ENCODE measurements around the gene SEMA5A. TPM values are rescaled to one million over a fixed set of nuclear protein-coding genes. Genes with fewer than 3 reads are reported as not detected.

Gene SEMA5A
- polyA plus RNA-seq, 4 donors, result 13.2 to 39.5 (median 36.3) TPM

DNA sequence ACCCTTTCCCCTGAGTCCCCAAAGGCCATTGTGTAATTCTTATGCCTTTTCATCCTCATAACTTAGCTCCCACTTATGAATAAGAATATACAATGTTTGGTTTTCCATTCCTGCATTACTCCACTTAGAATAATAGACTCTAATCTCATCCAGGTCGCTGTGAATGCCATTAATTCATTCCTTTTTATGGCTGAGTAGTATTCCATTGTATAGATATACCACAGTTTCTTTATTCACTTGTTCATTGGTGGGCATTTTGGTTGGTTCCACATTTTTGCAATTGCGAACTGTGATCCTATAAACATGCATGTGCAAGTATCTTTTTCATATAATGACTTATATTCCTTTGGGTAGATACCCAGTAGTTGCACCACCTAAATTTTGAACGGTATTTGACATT, 101.5 kb downstream of the SEMA5A start:
- DNase-seq (ENCODE audit: low read depth in 4 of 4, low spot score in 3 of 4), result no peak

DNA sequence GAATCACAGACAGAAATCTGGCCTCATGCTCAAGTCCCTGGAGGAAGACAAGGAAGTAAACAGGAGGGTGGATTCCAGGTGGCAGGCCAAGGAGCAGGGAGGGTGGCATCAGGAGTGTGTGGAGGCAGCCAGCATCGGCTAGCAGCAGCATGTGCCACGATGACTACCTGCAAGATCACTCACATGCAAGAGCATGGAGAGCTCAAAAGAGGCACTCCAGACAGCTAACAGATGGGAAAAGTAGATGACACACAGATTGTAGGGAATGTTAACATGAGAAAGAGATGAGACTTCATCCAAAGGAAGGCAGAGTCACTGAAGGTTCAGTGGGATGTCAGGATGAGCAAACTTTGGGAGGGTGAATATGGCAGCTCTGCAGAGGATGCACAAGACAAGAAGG, 104.3 kb downstream of the SEMA5A start:
- DNase-seq (ENCODE audit: low read depth in 4 of 4, low spot score in 3 of 4), result no peak

DNA sequence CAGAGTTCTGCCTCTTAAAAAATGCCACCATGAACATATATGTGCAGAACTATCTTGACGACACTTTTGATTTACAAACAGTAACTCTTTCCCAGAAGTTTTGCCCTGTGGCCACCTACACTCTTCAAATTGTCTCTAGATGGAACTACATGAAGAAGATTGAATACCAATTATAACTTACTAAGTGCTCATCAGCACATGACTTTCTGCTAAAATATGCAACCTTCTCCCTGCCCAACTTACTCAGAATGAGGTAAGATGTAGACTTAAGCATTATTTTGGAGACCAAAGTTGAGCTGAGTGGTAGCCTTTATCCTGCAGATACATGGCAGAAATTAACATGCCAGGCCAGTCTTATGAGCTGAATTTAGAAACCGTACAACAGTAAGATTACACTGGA, 105.4 kb downstream of the SEMA5A start:
- no peak for DNase-seq (ENCODE audit: low read depth in 4 of 4, low spot score in 3 of 4)

DNA sequence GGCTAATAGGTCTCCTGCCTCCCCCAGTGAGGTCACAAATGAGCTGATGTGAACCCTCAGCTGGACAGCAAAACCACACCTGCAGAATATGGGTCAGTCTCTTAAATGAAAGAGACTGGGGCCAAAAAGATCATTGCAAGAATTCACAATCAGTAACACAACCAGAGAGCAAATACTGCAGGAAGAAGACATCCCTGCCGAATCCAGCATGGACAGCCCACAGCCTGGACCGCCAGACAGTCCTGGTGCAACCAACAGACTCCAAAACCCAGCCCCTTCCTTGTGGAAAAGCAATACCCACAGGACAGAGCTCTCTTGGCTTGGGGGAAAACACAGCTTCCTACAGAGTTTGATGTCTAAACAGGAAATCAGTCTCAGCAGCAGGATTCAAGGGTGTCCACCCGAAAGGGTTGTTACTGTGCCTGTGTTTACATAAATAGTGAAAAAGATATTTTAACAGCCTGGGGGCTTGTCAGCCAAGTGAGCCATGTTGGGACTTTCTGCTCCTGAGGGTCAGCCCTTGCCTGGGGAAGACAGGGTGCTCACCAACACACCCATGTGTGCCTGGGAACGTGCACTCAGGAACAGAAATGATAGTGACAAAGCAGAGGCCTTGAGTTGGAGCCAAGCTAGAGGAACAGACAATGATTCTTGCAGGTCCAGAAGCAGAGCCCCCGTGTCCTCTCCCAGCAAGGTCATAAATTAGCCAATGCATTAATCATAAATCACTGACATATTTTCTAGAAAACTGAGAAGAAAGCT, 106.2 kb downstream of the SEMA5A start:
- no peak for DNase-seq (ENCODE audit: low read depth in 4 of 4, low spot score in 3 of 4)

DNA sequence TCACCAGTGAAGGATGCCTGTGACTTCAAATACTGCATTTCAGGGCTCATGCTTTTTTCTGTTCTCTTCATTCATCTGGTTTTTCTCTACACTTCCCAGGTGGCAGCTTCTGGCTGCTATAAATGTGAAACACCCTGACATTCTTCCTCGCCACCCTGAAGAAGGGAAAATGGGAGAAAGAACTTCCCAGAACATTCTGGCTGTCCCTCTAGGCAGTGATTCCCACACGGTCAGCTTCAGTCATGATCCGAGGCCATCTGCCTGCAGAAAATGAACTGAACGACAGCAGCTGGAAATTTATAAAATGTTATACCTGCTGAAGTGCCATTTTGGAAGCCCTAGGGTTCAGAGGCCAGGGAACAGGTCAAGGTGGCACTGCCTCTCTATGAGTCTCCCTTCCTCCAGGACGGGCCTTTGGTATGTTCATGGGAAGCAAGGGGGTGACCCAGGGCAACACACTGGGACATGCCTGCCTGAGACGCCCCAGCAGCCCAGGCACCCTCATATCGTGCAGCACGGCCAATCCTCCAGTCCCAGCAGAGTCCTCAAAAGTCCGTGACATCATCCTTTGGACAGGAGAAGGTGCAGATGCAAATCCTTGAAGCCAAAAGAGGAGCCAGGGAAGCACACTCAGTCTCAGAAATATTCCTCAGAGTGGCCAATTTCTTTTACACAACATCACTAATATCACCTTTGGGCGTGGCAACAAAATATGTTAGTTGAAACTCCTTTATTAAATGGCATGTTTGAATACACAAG, 107.1 kb downstream of the SEMA5A start:
- DNase-seq (ENCODE audit: low read depth in 4 of 4, low spot score in 3 of 4), result no peak

DNA sequence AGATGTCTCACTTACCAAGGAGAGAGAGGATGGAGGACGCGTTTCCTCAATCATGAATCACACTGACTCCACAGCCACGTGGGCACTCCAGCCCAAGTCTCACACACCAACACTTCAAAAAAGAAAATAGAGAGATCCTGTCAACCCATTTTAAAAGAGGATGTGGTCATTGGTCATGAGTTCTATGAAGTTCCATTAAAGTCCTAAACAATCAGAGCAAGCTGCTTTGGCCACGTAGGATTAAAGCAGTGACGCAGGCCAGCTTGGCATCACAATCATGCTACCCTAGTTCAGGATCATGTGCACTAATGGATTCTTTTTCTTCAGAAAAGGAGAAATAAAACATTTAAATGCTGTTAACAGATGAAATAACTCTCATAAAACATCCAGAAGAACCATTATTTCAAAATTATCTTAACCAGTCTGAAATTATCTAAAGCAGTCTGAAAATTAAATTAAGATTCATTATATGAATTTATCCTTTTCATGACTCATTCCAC, 108.1 kb downstream of the SEMA5A start:
- no peak for DNase-seq (ENCODE audit: low read depth in 4 of 4, low spot score in 3 of 4)

DNA sequence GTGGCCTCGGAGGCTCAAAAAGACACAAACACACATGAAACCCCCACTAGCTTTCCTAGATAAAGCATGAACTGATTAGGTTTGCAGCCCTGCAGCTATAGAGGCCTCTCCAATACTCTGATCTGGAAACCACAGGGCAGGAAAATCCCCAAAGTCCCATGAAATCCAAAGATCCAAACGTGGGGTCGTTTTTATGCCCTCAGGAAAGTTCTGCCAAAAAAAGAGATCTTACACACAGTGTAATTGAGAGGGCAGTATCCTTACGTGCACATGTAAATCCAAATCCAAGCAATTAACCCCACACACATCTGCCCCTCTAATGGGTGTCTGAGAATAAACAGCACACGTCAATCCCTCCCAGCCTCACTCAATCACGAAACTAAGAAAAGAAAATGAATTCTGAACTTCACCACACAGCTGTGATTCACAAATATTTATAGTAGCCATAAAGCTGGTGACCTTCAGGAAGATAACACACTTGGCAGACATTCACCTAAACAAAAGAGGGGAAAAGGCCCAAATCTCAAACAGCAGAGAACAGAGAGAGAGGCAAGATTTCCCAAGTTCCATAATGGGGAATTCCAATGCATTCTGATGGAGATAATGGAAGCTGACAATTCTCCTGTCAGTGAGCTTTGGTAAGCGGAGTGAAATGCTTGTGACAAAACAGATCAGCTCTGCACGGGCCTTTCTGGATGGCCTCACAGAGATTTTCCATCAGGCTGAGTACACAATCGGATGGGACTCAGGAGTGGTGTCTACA, 114.2 kb downstream of the SEMA5A start:
- no peak for DNase-seq (ENCODE audit: low read depth in 4 of 4, low spot score in 3 of 4)

DNA sequence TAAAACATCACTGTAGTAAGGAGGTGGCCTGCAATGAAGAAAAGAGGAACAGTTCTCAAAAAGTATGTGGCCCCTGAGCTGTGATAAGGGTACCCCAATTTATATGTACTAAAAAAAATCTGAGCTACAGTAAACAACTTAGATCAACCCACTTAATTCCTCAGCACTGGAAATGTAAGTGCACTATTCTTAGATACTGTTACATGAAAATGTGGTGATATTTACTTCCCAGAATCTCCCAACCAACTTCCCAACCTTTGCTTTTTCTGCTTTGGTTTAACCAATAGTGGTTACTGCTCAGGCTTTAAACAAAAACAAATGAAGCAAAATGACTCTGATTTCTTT, 114.8 kb downstream of the SEMA5A start:
- DNase-seq (ENCODE audit: low read depth in 4 of 4, low spot score in 3 of 4), result no peak

DNA sequence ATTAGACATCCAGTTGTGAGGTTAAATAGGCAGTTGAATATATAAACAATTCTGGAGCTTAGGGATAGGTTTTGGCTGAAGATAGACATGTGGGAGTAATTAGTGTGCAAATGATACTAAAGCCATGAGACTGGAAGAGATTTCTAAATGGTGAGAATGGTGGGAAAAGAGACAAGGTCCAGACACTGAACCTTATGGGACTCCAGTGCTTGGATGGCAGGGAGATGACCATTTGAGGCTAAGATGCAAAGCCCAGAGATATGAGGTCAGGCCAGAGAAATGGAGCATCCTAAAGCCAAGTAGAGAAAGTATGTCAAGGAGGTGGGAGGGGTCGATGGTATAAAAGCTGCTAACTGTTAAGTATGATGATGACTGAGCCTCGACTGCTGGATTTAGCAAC, 115.6 kb downstream of the SEMA5A start:
- no peak for DNase-seq (ENCODE audit: low read depth in 4 of 4, low spot score in 3 of 4)

DNA sequence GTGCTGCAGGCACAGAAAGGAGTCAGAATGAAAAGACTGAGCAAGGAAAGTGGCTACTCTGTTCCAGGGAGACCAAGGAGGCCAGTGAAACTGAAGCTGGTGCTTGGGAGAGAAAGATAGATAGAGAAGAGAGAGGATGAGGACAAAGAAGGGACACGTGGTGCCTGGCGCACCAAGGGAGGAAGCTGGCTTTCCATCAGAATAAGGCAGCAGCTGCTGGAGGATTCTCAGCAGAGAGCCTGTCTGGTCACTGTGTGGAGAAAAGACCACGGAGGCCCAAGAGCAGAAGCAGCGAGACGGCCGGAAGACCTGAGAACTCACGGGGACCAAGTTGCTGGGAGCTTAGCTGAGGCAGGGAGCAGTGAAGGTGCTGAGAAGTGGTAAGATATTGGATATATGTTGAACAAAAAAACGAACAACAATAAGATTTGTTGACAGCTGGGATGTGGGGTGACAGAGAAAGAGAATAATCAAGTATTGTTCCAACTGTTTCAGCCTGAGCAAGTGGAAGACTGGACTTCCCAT, 116.1 kb downstream of the SEMA5A start:
- no peak for DNase-seq (ENCODE audit: low read depth in 4 of 4, low spot score in 3 of 4)

DNA sequence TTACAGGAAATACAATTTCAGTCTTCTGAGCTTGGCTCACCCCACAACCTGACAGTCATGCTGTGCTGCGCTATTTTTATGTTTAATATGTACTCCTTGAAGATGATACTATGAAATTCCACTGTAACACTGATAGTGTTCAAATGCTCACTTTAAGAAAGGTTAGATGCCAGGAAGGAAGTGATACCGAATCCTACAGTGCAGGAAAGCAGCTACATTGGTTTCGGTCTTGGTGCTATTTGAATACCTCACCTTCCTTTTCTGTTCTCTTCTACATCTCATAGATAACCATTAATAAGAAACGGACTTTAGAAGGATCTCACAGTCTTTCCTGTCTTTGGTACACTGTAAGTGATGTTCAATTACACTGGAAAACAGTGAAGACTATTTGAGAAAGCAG, 117.6 kb downstream of the SEMA5A start:
- DNase-seq (ENCODE audit: low read depth in 4 of 4, low spot score in 3 of 4), result no peak

DNA sequence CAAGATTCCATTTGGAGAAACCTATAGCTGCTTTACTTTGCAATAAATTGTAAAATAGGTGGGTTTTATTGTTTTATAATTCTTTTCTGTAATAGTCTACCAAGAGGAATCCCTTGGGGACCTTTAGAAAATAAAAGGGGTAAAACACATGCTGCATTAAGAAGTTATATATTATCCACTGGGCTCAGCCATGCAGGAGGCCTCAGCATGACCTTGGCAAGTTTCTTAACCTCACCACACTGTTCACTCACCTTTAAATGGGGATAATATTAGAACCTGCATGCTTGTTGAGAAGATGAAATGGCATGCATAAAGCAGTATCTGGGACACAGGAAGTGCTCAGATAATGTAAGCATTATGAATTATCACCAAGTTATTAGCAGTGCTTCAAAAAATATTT, 120.2 kb downstream of the SEMA5A start:
- no peak for DNase-seq (ENCODE audit: low read depth in 4 of 4, low spot score in 3 of 4)

DNA sequence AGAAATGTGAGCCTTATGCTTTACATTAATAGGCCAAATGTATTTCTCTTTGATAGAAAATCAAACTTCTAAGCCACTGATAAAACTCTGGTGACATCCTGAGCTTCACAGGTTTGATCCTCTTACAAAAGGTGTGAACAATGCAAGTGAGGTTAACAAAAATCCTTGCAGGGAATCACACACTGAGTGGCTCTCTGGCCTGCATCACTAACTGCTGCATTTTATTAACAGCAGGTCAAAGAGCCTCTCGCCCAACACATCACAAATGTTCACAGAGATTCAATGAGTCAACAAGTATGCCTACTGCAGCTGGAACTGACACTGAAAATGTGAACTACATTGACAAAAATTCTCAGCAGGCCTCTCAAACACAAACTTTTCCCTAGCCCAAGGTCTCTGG, 122.3 kb downstream of the SEMA5A start:
- DNase-seq (ENCODE audit: low read depth in 4 of 4, low spot score in 3 of 4), result no peak

DNA sequence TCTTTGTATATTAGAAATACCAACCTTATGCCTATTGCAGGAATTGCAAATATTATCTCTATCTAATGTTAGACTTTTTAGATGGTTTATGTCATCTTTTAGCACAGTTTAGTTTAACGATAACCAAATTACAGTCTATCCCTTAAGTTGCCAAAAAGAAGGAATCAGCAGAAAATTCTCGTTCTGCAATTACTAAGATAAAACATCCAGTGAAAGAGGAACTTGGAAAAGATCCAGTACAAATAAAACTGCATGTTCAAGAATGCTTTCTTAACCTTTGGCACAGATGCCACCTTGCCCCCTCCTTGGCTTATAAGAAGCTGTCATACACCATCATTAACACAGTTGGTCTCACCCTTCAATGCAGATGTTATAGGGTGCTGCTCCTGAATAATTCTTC, 124.0 kb downstream of the SEMA5A start:
- no peak for DNase-seq (ENCODE audit: low read depth in 4 of 4, low spot score in 3 of 4)

DNA sequence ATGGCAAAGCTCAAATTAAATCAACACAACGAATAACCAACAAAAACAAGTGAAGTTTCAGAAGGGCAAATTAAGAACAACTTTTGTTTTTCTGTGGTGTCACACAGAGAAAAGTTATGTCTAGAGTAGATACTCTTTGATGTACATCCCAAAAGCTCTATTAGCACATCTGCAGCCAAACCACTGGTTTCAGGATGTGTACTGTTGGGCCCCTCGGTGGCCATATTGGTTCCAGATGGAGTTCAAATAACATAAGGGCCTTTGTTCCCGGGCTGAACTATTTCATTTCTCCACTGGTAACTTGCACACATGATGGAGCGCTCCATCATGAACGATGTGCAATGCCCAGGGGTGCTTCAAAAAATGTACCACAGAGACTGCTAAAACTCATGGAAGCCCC, 126.1 kb downstream of the SEMA5A start:
- no peak for DNase-seq (ENCODE audit: low read depth in 4 of 4, low spot score in 3 of 4)

DNA sequence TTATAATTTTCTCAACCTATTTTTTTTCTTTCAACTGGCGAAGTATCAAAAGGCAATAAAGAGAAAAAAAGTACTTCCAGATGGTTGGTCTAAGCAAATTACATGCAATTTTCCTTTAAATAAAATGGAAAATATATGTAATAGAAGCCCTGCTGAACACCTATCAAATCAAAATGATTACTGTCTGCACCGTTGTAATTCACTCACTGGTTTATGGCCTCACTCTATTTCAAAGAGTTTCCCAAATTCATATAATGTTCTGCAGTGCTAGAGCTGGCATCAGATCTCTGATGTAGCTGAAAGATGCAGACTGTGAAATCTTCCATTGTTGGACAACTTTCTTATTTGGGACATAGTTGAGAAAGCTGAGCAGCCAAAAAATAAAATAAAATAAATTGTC, 130.3 kb downstream of the SEMA5A start:
- DNase-seq (ENCODE audit: low read depth in 4 of 4, low spot score in 3 of 4), result no peak

DNA sequence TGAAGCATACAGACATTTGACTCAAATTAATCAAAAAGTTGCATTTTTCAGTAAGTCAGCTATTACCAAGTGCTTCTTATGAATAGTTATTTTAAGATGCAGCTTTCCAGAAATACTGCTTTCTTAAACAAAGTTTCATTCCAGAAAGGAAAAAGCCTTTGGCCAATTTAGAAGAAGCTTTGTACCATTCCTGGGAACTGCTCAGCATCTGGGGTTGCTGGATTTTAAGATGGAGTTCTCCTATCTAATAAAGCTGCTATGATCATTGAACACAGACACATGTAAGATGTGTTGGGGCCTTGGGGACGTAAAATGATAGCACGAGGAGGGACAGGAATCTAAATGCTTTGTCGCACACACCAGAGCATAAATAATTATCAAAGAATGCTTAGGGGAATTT, 130.8 kb downstream of the SEMA5A start:
- no peak for DNase-seq (ENCODE audit: low read depth in 4 of 4, low spot score in 3 of 4)

DNA sequence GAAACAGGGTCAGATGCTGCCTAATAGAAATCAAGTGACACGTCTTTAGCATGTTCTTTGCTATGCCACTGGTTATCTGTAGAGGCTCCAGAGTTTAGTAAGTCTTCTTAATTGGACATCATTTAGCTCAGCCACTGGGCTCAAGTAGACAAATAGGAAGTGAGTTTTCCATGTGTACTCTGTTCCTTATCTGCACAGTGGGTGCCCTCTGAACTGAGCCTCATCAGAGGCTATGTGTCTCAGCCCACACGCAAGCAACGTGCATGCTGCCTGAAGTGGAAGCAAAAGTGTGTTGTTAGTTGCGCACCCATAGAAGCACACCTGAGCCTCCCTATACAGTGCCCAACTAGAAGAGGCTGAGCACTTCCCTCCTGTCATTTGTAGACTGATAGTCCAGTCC, 134.7 kb downstream of the SEMA5A start:
- DNase-seq (ENCODE audit: low read depth in 4 of 4, low spot score in 3 of 4), result no peak

DNA sequence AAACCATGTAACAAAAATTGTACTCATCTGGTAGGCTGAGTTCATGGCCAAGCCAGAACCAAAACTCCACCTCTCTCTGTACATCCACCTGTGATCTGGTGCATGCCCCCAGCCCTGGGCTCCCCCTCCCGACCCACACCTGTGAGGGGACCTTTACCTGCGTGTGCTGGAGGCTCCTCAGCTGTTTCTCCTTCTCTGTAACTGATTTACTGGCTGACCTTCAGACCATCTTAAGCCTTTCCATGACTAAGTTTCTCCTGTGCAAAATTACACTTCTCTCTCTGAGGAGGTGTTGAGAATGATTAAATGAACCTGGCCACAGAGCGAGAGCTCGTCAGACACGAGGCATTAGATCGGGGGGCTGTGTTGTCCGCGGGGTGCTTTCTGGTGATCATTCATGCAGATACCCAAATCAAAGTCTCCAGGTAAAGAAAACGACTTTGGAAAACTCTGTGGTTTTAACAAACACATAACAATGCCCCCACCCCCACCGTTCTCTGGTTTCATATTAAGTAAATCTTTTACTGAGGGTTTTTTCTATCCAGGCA, 136.4 kb downstream of the SEMA5A start:
- DNase-seq (ENCODE audit: low read depth in 4 of 4, low spot score in 3 of 4), result peak in 2 of 4 donors; percentile 41 to 45

DNA sequence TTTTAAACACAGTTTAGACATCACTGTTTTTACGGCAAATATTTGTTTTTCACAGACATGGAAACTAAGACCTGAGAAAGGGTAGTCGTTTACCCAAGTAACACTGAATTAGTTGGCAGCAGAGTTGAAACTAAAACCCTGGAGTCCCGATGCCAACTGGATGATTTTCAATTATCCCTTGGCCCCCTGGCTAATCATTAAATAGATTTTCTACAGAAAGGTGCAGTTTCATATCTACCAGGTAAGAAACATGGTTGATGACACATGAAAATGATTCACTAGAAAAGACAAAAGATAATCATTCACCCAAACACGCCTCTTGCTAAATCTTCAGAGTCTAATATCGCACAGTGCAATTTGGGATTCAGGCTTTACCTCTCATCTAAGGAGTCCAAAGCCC, 136.9 kb downstream of the SEMA5A start:
- DNase-seq (ENCODE audit: low read depth in 4 of 4, low spot score in 3 of 4), result no peak

DNA sequence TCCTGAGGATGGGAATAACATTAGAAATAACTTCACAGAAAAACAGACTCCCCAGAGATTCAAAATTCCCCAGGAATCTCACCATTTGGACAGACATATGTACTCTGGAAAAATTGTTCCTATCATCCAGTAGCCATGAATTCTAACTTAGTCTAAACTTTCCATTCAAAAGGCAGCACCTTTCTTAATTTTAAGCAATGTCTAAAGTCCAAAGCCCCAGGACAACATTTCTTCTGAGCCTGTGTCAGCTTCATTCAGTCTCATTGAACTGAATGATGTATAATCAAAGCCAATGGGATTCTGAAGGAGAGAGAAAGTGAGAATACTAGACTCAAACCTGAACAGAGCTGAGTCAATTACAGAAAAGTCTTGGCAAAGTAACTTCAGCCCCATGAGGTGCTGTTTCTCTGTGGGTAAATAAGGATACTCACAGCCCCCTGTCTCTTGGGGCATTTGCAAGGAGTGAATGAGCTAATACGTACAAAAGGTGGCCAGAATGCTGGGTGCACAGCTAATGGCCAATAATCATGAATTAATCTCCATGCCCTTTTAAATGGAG, 140.6 kb downstream of the SEMA5A start:
- DNase-seq (ENCODE audit: low read depth in 4 of 4, low spot score in 3 of 4), result no peak
